PC-9 (cell line): ENCODE data around the gene CRY2. TPM values are rescaled to one million over a fixed set of nuclear protein-coding genes. Genes with fewer than 3 reads are reported as not detected.

ENCODE experiments used
- BruUV-seq: library from RNA; stranded (reverse); fragments of 400-500 nt; replicated peaks from 2 replicates; lab custom pipeline; 2021; lab: Mats Ljungman, UMichigan
- CTCF ChIA-PET: fragments of 300-600 bp; sonication (Branson Sonifier 250); formaldehyde crosslinking; loops from one replicate; lab custom pipeline; 2022; ENCODE audit warnings: antibody characterized with exemption; lab: Charles Lee
- POLR2A ChIA-PET: fragments of 300-600 bp; sonication (Branson Sonifier 250); formaldehyde crosslinking; loops from one replicate; lab custom pipeline; 2022; ENCODE audit warnings: antibody characterized with exemption; ENCODE audit not compliant: unreplicated experiment; lab: Charles Lee
- DNase-seq, 2 experiments: peaks; one replicate each; pipeline versions ENCODE4 v3.0.0 to v3.0.0-alpha.2; 2015 to 2022; ENCODE audit warnings: mixed read lengths in 1 of 2
- H2AFZ ChIP-seq: fragments of 200-600 bp; sonication (generic); 2 replicates; pipeline ENCODE4 v1.8.1; 2017; ENCODE audit warnings: antibody characterized with exemption
- H3F3A ChIP-seq: fragments of 200-600 bp; sonication (generic); 2 replicates; pipeline ENCODE4 v1.8.1; 2017; ENCODE audit warnings: antibody characterized with exemption, mild to moderate bottlenecking, low read depth; ENCODE audit not compliant: insufficient read depth
- H3K27ac ChIP-seq: fragments of 200-600 bp; sonication (generic); 2 replicates; pipeline ENCODE4 v1.6.1; 2016; ENCODE audit warnings: mixed run types
- H3K27me3 ChIP-seq: fragments of 200-600 bp; sonication (generic); 2 replicates; pipeline ENCODE4 v1.6.1; 2016; ENCODE audit warnings: low read depth, mixed run types; ENCODE audit not compliant: insufficient read depth
- H3K36me3 ChIP-seq: fragments of 200-600 bp; sonication (generic); 2 replicates; pipeline ENCODE4 v1.6.1; 2016; ENCODE audit warnings: low read depth, mixed run types
- H3K4me1 ChIP-seq: fragments of 200-600 bp; sonication (generic); replicated peaks from 2 replicates; pipeline ENCODE4 v1.6.1; 2016; ENCODE audit warnings: mixed run types; ENCODE audit not compliant: insufficient read depth
- H3K4me2 ChIP-seq: fragments of 200-600 bp; sonication (generic); 2 replicates; pipeline ENCODE4 v1.6.1; 2017; ENCODE audit warnings: mixed run types
- H3K4me3 ChIP-seq: fragments of 200-600 bp; sonication (generic); 2 replicates; pipeline ENCODE4 v1.6.1; 2016; ENCODE audit warnings: mixed run types
- H3K79me2 ChIP-seq: fragments of 200-600 bp; sonication (generic); 2 replicates; pipeline ENCODE4 v1.6.1; 2017; ENCODE audit warnings: low read depth, mixed run types
- H3K9me2 ChIP-seq: fragments of 200-600 bp; sonication (generic); 2 replicates; pipeline ENCODE4 v1.8.1; 2017; ENCODE audit warnings: mild to moderate bottlenecking; ENCODE audit not compliant: insufficient read depth
- H3K9me3 ChIP-seq: fragments of 200-600 bp; sonication (generic); 2 replicates; pipeline ENCODE4 v1.8.1; 2016; ENCODE audit warnings: low read depth; ENCODE audit not compliant: insufficient read depth
- H4K20me1 ChIP-seq: fragments of 200-600 bp; sonication (generic); 2 replicates; pipeline ENCODE4 v1.8.1; 2017; ENCODE audit not compliant: insufficient read depth
- EZH2 ChIP-seq: fragments of 200-600 bp; sonication (generic); IDR thresholded peaks from 2 replicates; pipeline ENCODE4 v1.8.0; 2017; ENCODE audit warnings: antibody characterized with exemption, low read depth
- intact Hi-C: fragments of 100-400 bp; cut with micrococcal nuclease; formaldehyde crosslinking; loops from one replicate; pipeline ENCODE4 v1.10.0; 2022; ENCODE audit not compliant: unreplicated experiment
- total RNA-seq: library from RNA; stranded (reverse); gene quantifications from 2 replicates; pipeline ENCODE4 v1.2.3, GENCODE V29; 2021
- TF ChIP-seq, protein P1 (sequence below): fragments of 200-600 bp; sonication (generic); conservative IDR thresholded peaks from 2 replicates; pipeline ENCODE4 v1.6.1; 2017; ENCODE audit warnings: mixed run types, antibody characterized with exemption, mild to moderate bottlenecking, moderate library complexity

CRY2 gene
- total RNA-seq, 1 experiment from 2014 or later = 17.5 TPM

DNA sequence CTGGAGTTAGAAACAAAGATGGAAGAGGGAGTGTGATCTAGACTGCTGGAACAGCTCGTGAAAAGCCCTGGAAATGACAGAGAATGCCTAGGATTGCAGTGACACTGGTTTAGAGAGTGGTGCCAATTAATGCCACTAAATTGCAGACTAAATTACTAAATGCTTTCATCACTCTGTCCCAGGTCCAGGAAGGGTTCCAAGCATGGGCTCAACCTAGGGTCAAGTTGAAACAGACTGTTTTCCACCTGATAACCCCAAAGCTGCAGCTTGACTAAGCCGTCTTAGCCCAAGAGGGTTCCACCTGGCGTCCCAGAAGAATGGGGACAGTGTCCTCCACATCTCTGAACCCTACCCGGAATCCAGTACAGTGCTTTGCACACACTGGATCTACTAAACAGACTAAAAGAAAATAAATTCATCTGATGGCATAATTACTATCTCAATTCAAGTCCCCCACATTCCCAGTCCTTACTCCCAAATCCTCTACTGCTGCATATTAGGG, 1.1 kb upstream of the CRY2 start:
- Histone ChIP-seq H3K9me2 (no peaks in the 10 kb centered on the region), H3K4me2 (no peak overlapping the region), H3F3A (peaks cover 8% of the 10 kb centered on the region; the same call in 1 of the 2 replicates), H2AFZ (no peak overlapping the region), H3K4me1 (peaks cover 18% of the 10 kb centered on the region), H3K9me3 (no peaks in the 10 kb centered on the region), H3K4me3 (no peak overlapping the region), H3K79me2 (peaks cover 16% of the 10 kb centered on the region; the same call in 1 of the 2 replicates), H3K27me3 (no peaks in the 10 kb centered on the region), H3K36me3 (no peaks in the 10 kb centered on the region), H3K27ac (no peak overlapping the region), H4K20me1 (peaks cover 9% of the 10 kb centered on the region; the same call in 1 of the 2 replicates)
- no TSS peak for BruUV-seq
- ChIA-PET CTCF (interaction anchor here (0.7 kb wide), 1 partner anchor 75 kb away, joined by 3 read pairs; no protein-coding TSS in a partner anchor), POLR2A (no interaction called here)
- TF ChIP-seq, protein P1, sequence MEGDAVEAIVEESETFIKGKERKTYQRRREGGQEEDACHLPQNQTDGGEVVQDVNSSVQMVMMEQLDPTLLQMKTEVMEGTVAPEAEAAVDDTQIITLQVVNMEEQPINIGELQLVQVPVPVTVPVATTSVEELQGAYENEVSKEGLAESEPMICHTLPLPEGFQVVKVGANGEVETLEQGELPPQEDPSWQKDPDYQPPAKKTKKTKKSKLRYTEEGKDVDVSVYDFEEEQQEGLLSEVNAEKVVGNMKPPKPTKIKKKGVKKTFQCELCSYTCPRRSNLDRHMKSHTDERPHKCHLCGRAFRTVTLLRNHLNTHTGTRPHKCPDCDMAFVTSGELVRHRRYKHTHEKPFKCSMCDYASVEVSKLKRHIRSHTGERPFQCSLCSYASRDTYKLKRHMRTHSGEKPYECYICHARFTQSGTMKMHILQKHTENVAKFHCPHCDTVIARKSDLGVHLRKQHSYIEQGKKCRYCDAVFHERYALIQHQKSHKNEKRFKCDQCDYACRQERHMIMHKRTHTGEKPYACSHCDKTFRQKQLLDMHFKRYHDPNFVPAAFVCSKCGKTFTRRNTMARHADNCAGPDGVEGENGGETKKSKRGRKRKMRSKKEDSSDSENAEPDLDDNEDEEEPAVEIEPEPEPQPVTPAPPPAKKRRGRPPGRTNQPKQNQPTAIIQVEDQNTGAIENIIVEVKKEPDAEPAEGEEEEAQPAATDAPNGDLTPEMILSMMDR = no peak
- TF ChIP-seq EZH2 = no peak
- intact Hi-C loops = loop anchor here (5.0 to 10.0 kb wide), 2 partner anchors 71 to 389 kb away; partner anchors contain the start of gene PEX16
- DNase-seq = no peak

DNA sequence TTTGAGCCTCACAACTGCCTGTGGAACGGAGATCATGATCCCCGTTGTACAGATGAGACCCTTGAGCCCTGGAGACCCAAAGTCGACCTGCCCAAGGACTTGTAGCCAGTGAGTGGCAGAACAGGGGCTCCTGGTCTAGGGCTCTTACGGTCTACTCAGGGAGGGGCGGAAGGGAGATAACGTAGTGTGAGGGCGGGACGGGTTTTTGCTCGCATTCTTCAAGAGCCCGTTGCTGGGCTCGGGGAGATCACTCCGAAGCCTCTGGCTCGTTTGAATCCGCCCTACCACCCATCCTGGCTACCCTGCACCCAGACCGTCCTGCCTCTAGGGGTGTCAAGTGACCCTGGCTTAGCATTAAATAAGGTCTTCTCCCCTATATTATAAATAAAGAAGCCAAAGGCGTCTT, 639 bp downstream of the CRY2 start:
- ChIA-PET POLR2A (interaction anchor here (0.6 kb wide), 1 partner anchor 25 kb away, joined by 8 read pairs; no protein-coding TSS in a partner anchor), CTCF (no interaction called here)
- H3K4me3 ChIP-seq = peak overlapping the region; percentile 91
- H3F3A ChIP-seq = peaks cover 8% of the 10 kb centered on the region; the same call in 1 of the 2 replicates
- intact Hi-C loops = loop anchor here (1.0 to 10.0 kb wide), 4 partner anchors 44 to 541 kb away; partner anchors contain the start of gene PEX16
- TF ChIP-seq EZH2 = no peak
- TF ChIP-seq, protein P1 = no peak
- BruUV-seq = no TSS peak
- no peaks in the 10 kb centered on the region for H3K27me3 ChIP-seq
- H3K27ac ChIP-seq = peak overlapping the region; percentile 30; the same call in 1 of the 2 replicates
- no peaks in the 10 kb centered on the region for H3K9me2 ChIP-seq
- no peaks in the 10 kb centered on the region for H3K36me3 ChIP-seq
- H3K9me3 ChIP-seq = no peaks in the 10 kb centered on the region
- peak; percentile 45 to 52 for DNase-seq
- H2AFZ ChIP-seq = peak overlapping the region; percentile 99
- H3K79me2 ChIP-seq = peaks cover 16% of the 10 kb centered on the region; the same call in 1 of the 2 replicates
- H4K20me1 ChIP-seq = peaks cover 15% of the 10 kb centered on the region; the same call in 1 of the 2 replicates
- H3K4me2 ChIP-seq = peak overlapping the region; percentile 80
- H3K4me1 ChIP-seq = peaks cover 18% of the 10 kb centered on the region

DNA sequence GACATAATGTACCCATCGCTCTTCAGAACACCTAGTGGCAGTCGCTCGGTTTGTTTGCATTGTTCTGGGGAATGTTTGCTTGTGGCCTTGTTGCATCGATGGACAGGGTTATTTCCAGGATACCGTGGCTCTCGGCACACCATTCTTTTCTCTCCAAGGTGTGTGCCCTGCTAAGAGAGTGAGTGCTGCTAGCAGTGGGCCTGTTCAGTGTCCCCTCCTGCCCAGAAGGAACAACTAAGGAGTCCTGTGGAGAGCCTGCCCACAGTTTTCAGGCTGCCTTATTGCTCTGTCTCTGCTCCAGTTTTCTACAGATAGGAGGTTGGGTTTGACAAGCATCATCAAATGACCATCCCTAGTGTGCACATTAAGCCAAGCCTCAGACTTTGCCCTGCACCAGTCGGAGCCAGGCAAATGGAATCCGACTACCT, 1.4 kb downstream of the CRY2 start:
- H4K20me1 ChIP-seq = peaks cover 16% of the 10 kb centered on the region; the same call in 1 of the 2 replicates
- peaks cover 16% of the 10 kb centered on the region; the same call in 1 of the 2 replicates for H3K79me2 ChIP-seq
- H3K27ac ChIP-seq = no peak overlapping the region
- CTCF ChIA-PET = no interaction called here
- peak overlapping the region; percentile 91 for H3K4me3 ChIP-seq
- TF ChIP-seq, protein P1 = no peak
- no peak for TF ChIP-seq EZH2
- H3K27me3 ChIP-seq = no peaks in the 10 kb centered on the region
- H3K4me2 ChIP-seq = peak overlapping the region; percentile 80
- H2AFZ ChIP-seq = peak overlapping the region; percentile 99; the same call in 1 of the 2 replicates
- DNase-seq = no peak
- POLR2A ChIA-PET = no interaction called here
- intact Hi-C loops = loop anchor here (5.0 to 10.0 kb wide), 2 partner anchors 69 to 386 kb away; partner anchors contain the start of gene PEX16
- no peaks in the 10 kb centered on the region for H3K36me3 ChIP-seq
- H3K4me1 ChIP-seq = peaks cover 14% of the 10 kb centered on the region
- peaks cover 3% of the 10 kb centered on the region; the same call in 1 of the 2 replicates for H3F3A ChIP-seq
- no peaks in the 10 kb centered on the region for H3K9me2 ChIP-seq
- BruUV-seq = no TSS peak
- H3K9me3 ChIP-seq = no peaks in the 10 kb centered on the region
